HEK293T (cell line): ENCODE data around the gene TRIM29.

Source experiments
- CTCF ChIA-PET: fragments of 350-600 bp; formaldehyde crosslinking; extraction: SDS; loops from one replicate; lab custom pipeline; 2021; ENCODE audit warnings: antibody characterized with exemption, inconsistent platforms; lab: Yijun Ruan, JAX
- POLR2A ChIA-PET: fragments of 350-600 bp; formaldehyde crosslinking; extraction: SDS; loops from one replicate; lab custom pipeline; 2020; ENCODE audit warnings: antibody characterized with exemption, inconsistent platforms; lab: Yijun Ruan, JAX
- DNase-seq: peaks from one replicate; pipeline ENCODE4 v3.0.0; 2012; ENCODE audit warnings: mixed read lengths; ENCODE audit errors: extremely low spot score
- ARNT ChIP-seq: fragments of 450-650 bp; IDR thresholded peaks from 2 replicates; pipeline ENCODE4 v1.6.1; 2017; ENCODE audit warnings: mild to moderate bottlenecking
- BHLHE40 ChIP-seq: fragments of 450-650 bp; IDR thresholded peaks from 2 replicates; pipeline ENCODE4 v1.6.1; 2016; ENCODE audit warnings: mild to moderate bottlenecking, moderate library complexity, borderline replicate concordance
- CTBP1 ChIP-seq: fragments of 450-650 bp; IDR thresholded peaks from 2 replicates; pipeline ENCODE4 v1.6.1; 2016; ENCODE audit warnings: borderline replicate concordance
- ELF4 ChIP-seq: fragments of 450-650 bp; IDR thresholded peaks from 2 replicates; pipeline ENCODE4 v1.6.1; 2017; ENCODE audit warnings: antibody characterized with exemption
- FOXA1 ChIP-seq: fragments of 450-650 bp; IDR thresholded peaks from 2 replicates; pipeline ENCODE4 v1.6.1; 2016; ENCODE audit warnings: mild to moderate bottlenecking
- FOXK2 ChIP-seq: fragments of 450-650 bp; IDR thresholded peaks from 2 replicates; pipeline ENCODE4 v1.6.1; 2016; ENCODE audit warnings: mild to moderate bottlenecking
- FOXM1 ChIP-seq: fragments of 450-650 bp; IDR thresholded peaks from 2 replicates; pipeline ENCODE4 v1.6.1; 2017; ENCODE audit warnings: mild to moderate bottlenecking, borderline replicate concordance
- HDGF ChIP-seq: fragments of 450-650 bp; IDR thresholded peaks from 2 replicates; pipeline ENCODE4 v1.6.1; 2017; ENCODE audit warnings: antibody characterized with exemption, borderline replicate concordance
- L3MBTL2 ChIP-seq: fragments of 450-650 bp; conservative IDR thresholded peaks from 2 replicates; pipeline ENCODE4 v1.6.1; 2016; ENCODE audit warnings: mild to moderate bottlenecking
- LEF1 ChIP-seq: fragments of 450-650 bp; IDR thresholded peaks from 2 replicates; pipeline ENCODE4 v1.6.1; 2017; ENCODE audit warnings: mild to moderate bottlenecking, borderline replicate concordance
- NFRKB ChIP-seq: fragments of 450-650 bp; IDR thresholded peaks from 2 replicates; pipeline ENCODE4 v1.6.1; 2016; ENCODE audit warnings: mild to moderate bottlenecking, moderate library complexity
- PKNOX1 ChIP-seq: fragments of 450-650 bp; IDR thresholded peaks from 2 replicates; pipeline ENCODE4 v1.6.1; 2016
- SP1 ChIP-seq: fragments of 450-650 bp; IDR thresholded peaks from 2 replicates; pipeline ENCODE4 v1.6.1; 2017
- SUZ12 ChIP-seq: fragments of 450-650 bp; IDR thresholded peaks from 2 replicates; pipeline ENCODE4 v1.6.1; 2016; ENCODE audit warnings: mild to moderate bottlenecking
- TARDBP ChIP-seq: fragments of 450-650 bp; IDR thresholded peaks from 2 replicates; pipeline ENCODE4 v1.6.1; 2016
- ZNF384 ChIP-seq: fragments of 450-650 bp; IDR thresholded peaks from 2 replicates; pipeline ENCODE4 v1.6.1; 2016

Gene TRIM29

DNA sequence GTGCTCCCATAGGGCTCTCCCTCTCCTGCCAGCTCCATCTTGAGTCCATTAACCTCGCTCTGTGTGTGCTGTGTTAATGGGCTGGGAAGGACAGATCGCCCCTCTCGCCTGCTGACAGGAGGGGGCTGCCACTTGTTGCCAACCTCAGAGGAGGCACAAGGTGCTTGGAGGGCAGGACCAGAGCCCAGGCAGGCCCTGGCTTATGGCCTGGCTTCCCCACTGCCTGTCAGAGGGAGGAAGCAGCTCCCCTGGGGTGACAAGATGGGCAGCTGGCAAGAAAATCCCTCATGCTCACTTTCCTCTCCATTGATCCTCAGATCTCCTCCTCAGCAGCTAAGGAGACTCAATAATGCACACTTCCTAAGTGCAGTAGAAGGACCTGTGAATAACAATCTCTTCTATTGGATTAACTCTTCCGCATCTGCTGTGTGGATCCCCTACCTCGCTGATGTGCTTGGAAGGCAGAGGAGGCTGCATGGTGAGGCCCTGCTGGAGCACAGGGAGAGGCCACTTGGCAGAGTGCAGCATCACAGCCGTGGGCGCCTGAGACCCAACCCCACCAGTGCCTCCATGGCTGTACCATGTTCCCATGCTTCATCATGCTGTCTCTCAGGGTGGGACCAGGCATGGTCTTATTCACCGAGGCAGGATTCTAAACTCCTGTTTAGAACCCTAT lies 70.3 kb downstream of the TRIM29 start:
- ChIA-PET CTCF (interaction anchor here (1.6 kb wide), 1 partner anchor 11 kb away, joined by 6 read pairs; no protein-coding TSS in a partner anchor), POLR2A (no interaction called here)
- no peak for TF ChIP-seq FOXA1
- TF ChIP-seq ELF4 = no peak
- no peak for TF ChIP-seq ZNF384
- no peak for TF ChIP-seq FOXK2
- no peak for TF ChIP-seq CTBP1
- no peak for TF ChIP-seq NFRKB
- no peak for TF ChIP-seq SUZ12
- TF ChIP-seq BHLHE40 = no peak
- no peak for TF ChIP-seq FOXM1
- no peak for TF ChIP-seq SP1
- TF ChIP-seq ARNT = no peak
- TF ChIP-seq HDGF = no peak
- TF ChIP-seq LEF1 = no peak
- TF ChIP-seq TARDBP = no peak
- DNase-seq = no peak

DNA sequence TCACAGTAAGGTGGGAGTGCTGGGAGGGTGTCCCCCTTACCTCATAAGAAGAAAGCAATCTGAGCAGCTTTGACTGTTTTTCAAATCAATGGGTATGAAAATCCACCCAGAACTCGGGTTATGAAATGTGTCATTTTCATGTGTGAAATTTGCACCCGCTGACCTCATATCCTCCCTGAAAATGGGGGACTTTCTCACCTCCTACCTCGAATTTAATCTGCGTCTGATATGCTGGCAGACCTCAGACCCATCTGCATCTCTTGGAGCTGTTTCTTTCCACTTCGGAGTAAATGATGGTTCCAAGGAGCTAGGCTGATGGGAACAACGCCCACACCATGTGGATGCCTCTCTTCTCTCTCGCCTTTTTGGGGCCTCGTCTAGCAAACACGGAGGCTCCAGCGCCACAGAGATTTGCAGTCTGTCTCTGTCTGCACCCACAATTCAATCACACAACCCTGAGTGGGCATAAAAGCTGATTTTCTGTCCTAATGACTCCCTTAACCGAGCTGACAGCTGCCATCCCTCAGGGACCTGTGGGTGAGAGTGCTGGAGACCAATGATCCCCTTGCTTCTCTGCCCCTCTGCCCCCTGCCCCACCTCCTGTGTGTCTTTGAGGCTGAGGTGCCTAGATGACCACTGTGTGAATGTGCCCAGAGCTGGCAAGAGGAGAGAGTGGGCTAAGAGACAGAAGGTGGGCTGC lies 71.0 kb downstream of the TRIM29 start:
- CTCF ChIA-PET = interaction anchor here (1.6 kb wide), 1 partner anchor 12 kb away, joined by 6 read pairs; no protein-coding TSS in a partner anchor
- TF ChIP-seq FOXM1 = no peak
- TF ChIP-seq ARNT = no peak
- TF ChIP-seq CTBP1 = no peak
- TF ChIP-seq FOXK2 = no peak
- no peak for TF ChIP-seq L3MBTL2
- TF ChIP-seq SUZ12 = no peak
- no peak for TF ChIP-seq BHLHE40
- TF ChIP-seq LEF1 = no peak
- no peak for TF ChIP-seq HDGF
- no peak for TF ChIP-seq ELF4
- TF ChIP-seq TARDBP = no peak
- POLR2A ChIA-PET = no interaction called here
- no peak for DNase-seq

DNA sequence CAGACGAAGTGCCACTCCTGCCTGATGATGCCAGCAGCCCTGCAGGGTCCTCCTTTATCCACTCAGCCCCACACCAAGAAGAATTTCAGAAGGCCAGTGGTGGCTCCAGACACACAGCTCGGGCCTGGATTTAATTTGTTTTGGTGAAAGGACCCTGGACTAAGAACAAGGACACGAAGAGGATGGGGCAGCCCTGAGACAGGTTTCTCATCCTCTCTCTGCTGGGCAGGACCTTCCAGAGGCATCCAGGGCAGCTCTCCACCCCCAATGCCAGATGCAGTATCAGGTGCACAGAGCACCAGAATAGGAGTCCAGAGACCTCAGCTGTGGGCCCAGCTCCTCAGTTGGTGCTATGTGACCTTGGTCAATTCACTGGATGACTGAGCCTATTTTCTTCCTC lies 72.0 kb downstream of the TRIM29 start:
- POLR2A ChIA-PET = no interaction called here
- TF ChIP-seq NFRKB = no peak
- TF ChIP-seq BHLHE40 = no peak
- no peak for TF ChIP-seq CTBP1
- TF ChIP-seq L3MBTL2 = no peak
- TF ChIP-seq SUZ12 = no peak
- no peak for TF ChIP-seq PKNOX1
- DNase-seq = no peak
- CTCF ChIA-PET = no interaction called here

DNA sequence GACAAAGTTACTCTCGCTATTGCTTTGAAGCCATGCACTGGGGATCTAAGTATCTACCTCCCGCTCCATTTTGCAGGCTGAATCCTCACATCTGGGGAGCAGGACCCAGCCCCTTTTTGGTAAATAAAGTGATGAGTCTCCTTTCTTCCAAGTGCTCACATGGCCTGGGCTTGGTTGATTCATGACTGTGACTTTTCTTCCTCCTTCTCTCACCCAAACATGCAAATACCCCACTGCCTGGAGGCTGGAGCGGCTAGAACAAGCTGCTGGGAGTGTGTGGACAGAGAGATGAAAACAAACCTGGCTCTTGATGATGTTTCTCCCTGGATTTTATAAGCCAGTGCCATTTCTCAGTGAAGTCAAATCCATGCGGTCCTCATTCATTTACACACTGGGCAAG lies 72.7 kb downstream of the TRIM29 start:
- ChIA-PET POLR2A (no interaction called here), CTCF (no interaction called here)
- TF ChIP-seq SUZ12 = no peak
- no peak for TF ChIP-seq ZNF384
- TF ChIP-seq FOXA1 = no peak
- TF ChIP-seq LEF1 = no peak
- TF ChIP-seq SP1 = no peak
- TF ChIP-seq L3MBTL2 = no peak

GRCh38 chr11:120064341-120064740 lies 73.6 kb downstream of the TRIM29 start:
- no peak for DNase-seq
- no peak for TF ChIP-seq ELF4
- no peak for TF ChIP-seq SUZ12
- CTCF ChIA-PET = no interaction called here
- POLR2A ChIA-PET = no interaction called here

More for the DNA sequence above, 72.7 kb downstream of the TRIM29 start:
- DNase-seq = no peak

- TF ChIP-seq SP1 (no peak), FOXM1 (no peak), TARDBP (no peak), BHLHE40 (no peak), LEF1 (no peak), SUZ12 (no peak), ARNT (no peak), NFRKB (no peak)
- CTCF ChIA-PET = no interaction called here
- DNase-seq = no peak
- POLR2A ChIA-PET = no interaction called here
Observed at GRCh38 chr11:120063686-120064340, 74.1 kb downstream of the TRIM29 start.

GRCh38 chr11:120062561-120062930 lies 75.4 kb downstream of the TRIM29 start:
- ChIA-PET POLR2A (no interaction called here), CTCF (no interaction called here)
- DNase-seq = no peak
- no peak for TF ChIP-seq CTBP1
- no peak for TF ChIP-seq PKNOX1
- no peak for TF ChIP-seq ZNF384
- no peak for TF ChIP-seq SP1
- no peak for TF ChIP-seq BHLHE40
- no peak for TF ChIP-seq LEF1
- no peak for TF ChIP-seq HDGF
- TF ChIP-seq FOXA1 = no peak
- TF ChIP-seq ARNT = no peak
- no peak for TF ChIP-seq ELF4
